ENCODE results near the gene AR.
A peak's percentile ranks its signal among the peaks of the same experiment; 100 is the strongest.

Gene AR

GRCh38 chrX:67714004-67714403 is 170.2 kb downstream of the AR start:
- TF ChIP-seq POU2F2 (IDR thresholded peaks at IDR 0.05; ENCODE audit: low read depth, low read length) (no peak), SPI1 (IDR thresholded peaks at IDR 0.05; ENCODE audit: low read depth, low read length) (no peak), POLR2AphosphoS5 (IDR thresholded peaks at IDR 0.05; ENCODE audit: low read depth, low read length) (no peak), POLR2A (IDR thresholded peaks at IDR 0.05; ENCODE audit: low read depth, low read length) (no peak), TAF1 (IDR thresholded peaks at IDR 0.05; ENCODE audit: low read depth, low read length) (no peak), PAX5 (IDR thresholded peaks at IDR 0.05; ENCODE audit: insufficient read depth, low read length, severe bottlenecking) (no peak)
- FAIRE-seq: no peak
- DNase-seq (ENCODE audit: insufficient read length, low spot score): no peak

GRCh38 chrX:67717571-67717970 is 173.8 kb downstream of the AR start:
- no peak for DNase-seq (ENCODE audit: insufficient read length, low spot score)
- FAIRE-seq: no peak
- TF ChIP-seq TAF1 (IDR thresholded peaks at IDR 0.05; ENCODE audit: low read depth, low read length) (no peak), POU2F2 (IDR thresholded peaks at IDR 0.05; ENCODE audit: low read depth, low read length) (no peak)

GRCh38 chrX:67718926-67719325 is 175.1 kb downstream of the AR start:
- TF ChIP-seq SPI1 (IDR thresholded peaks at IDR 0.05; ENCODE audit: low read depth, low read length) (no peak), TAF1 (IDR thresholded peaks at IDR 0.05; ENCODE audit: low read depth, low read length) (no peak), PAX5 (IDR thresholded peaks at IDR 0.05; ENCODE audit: insufficient read depth, low read length, severe bottlenecking) (no peak)
- DNase-seq (ENCODE audit: insufficient read length, low spot score) (no peak), FAIRE-seq (no peak)

- TF ChIP-seq SPI1 (IDR thresholded peaks at IDR 0.05; ENCODE audit: low read depth, low read length) (peak; percentile 66), TAF1 (IDR thresholded peaks at IDR 0.05; ENCODE audit: low read depth, low read length) (no peak)
- FAIRE-seq (no peak), DNase-seq (ENCODE audit: insufficient read length, low spot score) (no peak)
These were observed 176.5 kb downstream of the AR start for GRCh38 chrX:67720344-67720743.

- DNase-seq (ENCODE audit: insufficient read length, low spot score) (no peak), FAIRE-seq (no peak)
- no peak for TF ChIP-seq POU2F2 (IDR thresholded peaks at IDR 0.05; ENCODE audit: low read depth, low read length)
- no peak for TF ChIP-seq SPI1 (IDR thresholded peaks at IDR 0.05; ENCODE audit: low read depth, low read length)
- no peak for TF ChIP-seq POLR2A (IDR thresholded peaks at IDR 0.05; ENCODE audit: low read depth, low read length)
- TF ChIP-seq POLR2AphosphoS5 (IDR thresholded peaks at IDR 0.05; ENCODE audit: low read depth, low read length): no peak
- no peak for TF ChIP-seq TAF1 (IDR thresholded peaks at IDR 0.05; ENCODE audit: low read depth, low read length)
- no peak for TF ChIP-seq PAX5 (IDR thresholded peaks at IDR 0.05; ENCODE audit: insufficient read depth, low read length, severe bottlenecking)
These were observed 177.5 kb downstream of the AR start for GRCh38 chrX:67721321-67721720.

GRCh38 chrX:67723580-67724351 is 179.9 kb downstream of the AR start:
- no peak for FAIRE-seq
- DNase-seq (ENCODE audit: insufficient read length, low spot score): no peak
- no peak for TF ChIP-seq PAX5 (IDR thresholded peaks at IDR 0.05; ENCODE audit: insufficient read depth, low read length, severe bottlenecking)
- TF ChIP-seq SPI1 (IDR thresholded peaks at IDR 0.05; ENCODE audit: low read depth, low read length): no peak
- no peak for TF ChIP-seq POLR2AphosphoS5 (IDR thresholded peaks at IDR 0.05; ENCODE audit: low read depth, low read length)
- no peak for TF ChIP-seq TAF1 (IDR thresholded peaks at IDR 0.05; ENCODE audit: low read depth, low read length)
- TF ChIP-seq POU2F2 (IDR thresholded peaks at IDR 0.05; ENCODE audit: low read depth, low read length): no peak
- no peak for TF ChIP-seq POLR2A (IDR thresholded peaks at IDR 0.05; ENCODE audit: low read depth, low read length)

GRCh38 chrX:67724359-67725110 is 180.7 kb downstream of the AR start:
- DNase-seq (ENCODE audit: insufficient read length, low spot score) (no peak), FAIRE-seq (no peak)
- TF ChIP-seq SPI1 (IDR thresholded peaks at IDR 0.05; ENCODE audit: low read depth, low read length) (no peak), TAF1 (IDR thresholded peaks at IDR 0.05; ENCODE audit: low read depth, low read length) (no peak), PAX5 (IDR thresholded peaks at IDR 0.05; ENCODE audit: insufficient read depth, low read length, severe bottlenecking) (no peak), POLR2A (IDR thresholded peaks at IDR 0.05; ENCODE audit: low read depth, low read length) (no peak)

GRCh38 chrX:67725471-67725870 is 181.7 kb downstream of the AR start:
- TF ChIP-seq POLR2A (IDR thresholded peaks at IDR 0.05; ENCODE audit: low read depth, low read length) (no peak), TAF1 (IDR thresholded peaks at IDR 0.05; ENCODE audit: low read depth, low read length) (no peak), PAX5 (IDR thresholded peaks at IDR 0.05; ENCODE audit: insufficient read depth, low read length, severe bottlenecking) (no peak), POLR2AphosphoS5 (IDR thresholded peaks at IDR 0.05; ENCODE audit: low read depth, low read length) (no peak), SPI1 (IDR thresholded peaks at IDR 0.05; ENCODE audit: low read depth, low read length) (no peak), POU2F2 (IDR thresholded peaks at IDR 0.05; ENCODE audit: low read depth, low read length) (no peak)
- DNase-seq (ENCODE audit: insufficient read length, low spot score) (no peak), FAIRE-seq (no peak)

- TF ChIP-seq POLR2AphosphoS5 (IDR thresholded peaks at IDR 0.05; ENCODE audit: low read depth, low read length) (no peak), POLR2A (IDR thresholded peaks at IDR 0.05; ENCODE audit: low read depth, low read length) (no peak), TAF1 (IDR thresholded peaks at IDR 0.05; ENCODE audit: low read depth, low read length) (no peak), POU2F2 (IDR thresholded peaks at IDR 0.05; ENCODE audit: low read depth, low read length) (no peak), SPI1 (IDR thresholded peaks at IDR 0.05; ENCODE audit: low read depth, low read length) (no peak), PAX5 (IDR thresholded peaks at IDR 0.05; ENCODE audit: insufficient read depth, low read length, severe bottlenecking) (no peak)
- no peak for FAIRE-seq
- no peak for DNase-seq (ENCODE audit: insufficient read length, low spot score)
These were observed 182.2 kb downstream of the AR start for GRCh38 chrX:67726018-67726417.

GRCh38 chrX:67727576-67727975 is 183.8 kb downstream of the AR start:
- FAIRE-seq (no peak), DNase-seq (ENCODE audit: insufficient read length, low spot score) (no peak)
- TF ChIP-seq PAX5 (IDR thresholded peaks at IDR 0.05; ENCODE audit: insufficient read depth, low read length, severe bottlenecking) (no peak), POLR2AphosphoS5 (IDR thresholded peaks at IDR 0.05; ENCODE audit: low read depth, low read length) (no peak), SPI1 (IDR thresholded peaks at IDR 0.05; ENCODE audit: low read depth, low read length) (no peak), TAF1 (IDR thresholded peaks at IDR 0.05; ENCODE audit: low read depth, low read length) (no peak), POU2F2 (IDR thresholded peaks at IDR 0.05; ENCODE audit: low read depth, low read length) (no peak), POLR2A (IDR thresholded peaks at IDR 0.05; ENCODE audit: low read depth, low read length) (no peak)
